Motor neuron (in vitro differentiated cells): ENCODE results near the gene CDK15. TPM values are rescaled to one million over a fixed set of nuclear protein-coding genes. Genes with fewer than 3 reads are reported as not detected.
A peak's percentile ranks its signal among the peaks of the same experiment; 100 is the strongest.

Source experiments
- ATAC-seq, 8 experiments: fragments of 200-7000 bp; cut with Tn5 transposase; replicated peaks in 6 of 8; 2 replicates each; pipeline ENCODE4 v1.8.0; 2021; ENCODE audit warnings: mild to moderate bottlenecking in 8 of 8, moderate library complexity in 8 of 8
- H3K27ac ChIP-seq, 2 donors: fragments of 250-450 bp; sonication (Bioruptor Pico); 2 replicates each; pipeline ENCODE4 v1.9.0; 2021; ENCODE audit warnings: antibody characterized with exemption in 2 of 2, mild to moderate bottlenecking in 2 of 2, moderate library complexity in 1 of 2
- H3K4me1 ChIP-seq, 2 donors: fragments of 250-450 bp; sonication (Bioruptor Pico); replicated peaks in 1 of 2; 2 replicates each; pipeline ENCODE4 v1.6.1; 2021; ENCODE audit warnings: antibody characterized with exemption in 2 of 2, mild to moderate bottlenecking in 2 of 2, moderate library complexity in 1 of 2
- H3K4me3 ChIP-seq, 5 donors: fragments of 250-450 bp; sonication (Bioruptor Pico); 2 replicates each; pipeline ENCODE4 v1.9.0; 2021; ENCODE audit warnings: antibody characterized with exemption in 5 of 5, mild to moderate bottlenecking in 5 of 5, moderate library complexity in 4 of 5
- WGBS, 10 experiments: fragments of 450-650 bp; shearing (Covaris generic); methylation state at CpG; one replicate each; pipeline ENCODE4 v1.0.0; 2022; 5-methylcytosine and 5-hydroxymethylcytosine counted together
- in situ Hi-C, 9 experiments: fragments of 400-800 bp; cut with MboI; loops; one replicate each; pipeline ENCODE4 v1.15.0; 2021; ENCODE audit warnings: low sequenced_read_pairs in 9 of 9, low pct_unique_long_range_greater_than_20kb in 2 of 9; ENCODE audit not compliant: unreplicated experiment in 9 of 9
- total RNA-seq, 8 experiments: library from RNA; unstranded; fragments of 300-600 nt; gene quantifications; 2 replicates each; pipeline versions ENCODE4 v1.2.3 to v1.2.4, GENCODE V29; 2022

The CDK15 gene
- total RNA-seq, 8 experiments from 2014 or later = 0.05 to 2.3 (median 0.24) TPM

- in situ Hi-C loops = no loop called here
- no peaks in the 10 kb centered on the region for H3K4me1 ChIP-seq
- H3K27ac ChIP-seq = no peak overlapping the region
- WGBS, 10 experiments = 11 to 94% (median 71%) methylated on average over 1 to 4 of the region's 5 CpGs
- ATAC-seq = peak in 2 of 8 experiments; percentile 83 to 87
- H3K4me3 ChIP-seq = no peak overlapping the region
Measured at GRCh38 chr2:201816657-201817575, 10.6 kb downstream of the CDK15 start.

- no peak for ATAC-seq
- Histone ChIP-seq H3K27ac (no peak overlapping the region), H3K4me1 (no peaks in the 10 kb centered on the region), H3K4me3 (no peak overlapping the region)
- in situ Hi-C loops = no loop called here
- WGBS, 10 experiments = 0 to 89% (median 64%) methylated on average over 1 to 4 of the region's 4 CpGs; no CpG with 5 or more reads in 2 of the 10 experiments
Measured at GRCh38 chr2:201820383-201821007, 14.2 kb downstream of the CDK15 start.

GRCh38 chr2:201821080-201821479 lies 14.7 kb downstream of the CDK15 start:
- in situ Hi-C loops = no loop called here
- WGBS, 10 experiments = 68 to 100% (median 93%) methylated on average over 1 to 5 of the region's 5 CpGs; no CpG with 5 or more reads in 3 of the 10 experiments
- no peak for ATAC-seq
- Histone ChIP-seq H3K4me1 (no peaks in the 10 kb centered on the region), H3K4me3 (no peak overlapping the region), H3K27ac (no peak overlapping the region)

GRCh38 chr2:201824212-201824611 lies 17.9 kb downstream of the CDK15 start:
- WGBS, 10 experiments = 0 to 100% (median 80%) methylated on average over 1 of the region's 1 CpG; no CpG with 5 or more reads in 1 of the 10 experiments
- in situ Hi-C loops = no loop called here

GRCh38 chr2:201827621-201828020 lies 21.3 kb downstream of the CDK15 start:
- WGBS, 10 experiments = 24 to 100% (median 90%) methylated on average over 1 to 3 of the region's 3 CpGs; no CpG with 5 or more reads in 4 of the 10 experiments
- Histone ChIP-seq H3K4me3 (no peak overlapping the region), H3K27ac (no peak overlapping the region), H3K4me1 (no peaks in the 10 kb centered on the region)
- no peak for ATAC-seq
- in situ Hi-C loops = no loop called here

More at GRCh38 chr2:201824212-201824611, 17.9 kb downstream of the CDK15 start:
- ATAC-seq = no peak
- no peaks in the 10 kb centered on the region for H3K4me1 ChIP-seq
- no peak overlapping the region for H3K4me3 ChIP-seq
- no peak overlapping the region for H3K27ac ChIP-seq

GRCh38 chr2:201828220-201828619 lies 21.9 kb downstream of the CDK15 start:
- in situ Hi-C loops = no loop called here
- WGBS, 10 experiments = 27 to 90% (median 80%) methylated on average over 1 to 2 of the region's 2 CpGs; no CpG with 5 or more reads in 1 of the 10 experiments
- H3K4me3 ChIP-seq = no peak overlapping the region
- no peaks in the 10 kb centered on the region for H3K4me1 ChIP-seq
- no peak for ATAC-seq
- H3K27ac ChIP-seq = no peak overlapping the region

- 30 to 100% (median 92%) methylated on average over 1 of the region's 1 CpG; no CpG with 5 or more reads in 4 of the 10 experiments for WGBS, 10 experiments
- Histone ChIP-seq H3K4me3 (no peak overlapping the region), H3K4me1 (no peaks in the 10 kb centered on the region), H3K27ac (no peak overlapping the region)
- ATAC-seq = no peak
- in situ Hi-C loops = no loop called here
Measured at GRCh38 chr2:201830666-201831065, 24.3 kb downstream of the CDK15 start.

- WGBS, 10 experiments = 14 to 94% (median 67%) methylated on average over 1 to 2 of the region's 2 CpGs; no CpG with 5 or more reads in 4 of the 10 experiments
- ATAC-seq = no peak
- Histone ChIP-seq H3K4me3 (no peak overlapping the region), H3K4me1 (no peaks in the 10 kb centered on the region), H3K27ac (no peak overlapping the region)
- in situ Hi-C loops = no loop called here
Measured at GRCh38 chr2:201831469-201831868, 25.1 kb downstream of the CDK15 start.

GRCh38 chr2:201833781-201834180 lies 27.4 kb downstream of the CDK15 start:
- H3K4me1 ChIP-seq = no peaks in the 10 kb centered on the region
- H3K27ac ChIP-seq = no peak overlapping the region
- in situ Hi-C loops = no loop called here
- 0 to 85% (median 67%) methylated on average over 1 to 9 of the region's 9 CpGs; no CpG with 5 or more reads in 1 of the 10 experiments for WGBS, 10 experiments
- ATAC-seq = no peak
- no peak overlapping the region for H3K4me3 ChIP-seq

GRCh38 chr2:201835066-201835465 lies 28.7 kb downstream of the CDK15 start:
- H3K4me1 ChIP-seq = no peaks in the 10 kb centered on the region
- no peak overlapping the region for H3K27ac ChIP-seq
- no peak overlapping the region for H3K4me3 ChIP-seq
- in situ Hi-C loops = no loop called here
- 71 to 100% (median 97%) methylated on average over 1 to 3 of the region's 3 CpGs for WGBS, 10 experiments
- no peak for ATAC-seq

GRCh38 chr2:201837391-201837790 lies 31.1 kb downstream of the CDK15 start:
- no peak overlapping the region for H3K27ac ChIP-seq
- in situ Hi-C loops = no loop called here
- ATAC-seq = no peak
- H3K4me1 ChIP-seq = no peaks in the 10 kb centered on the region
- WGBS, 10 experiments = 0 to 80% (median 55%) methylated on average over 1 to 2 of the region's 2 CpGs; no CpG with 5 or more reads in 2 of the 10 experiments
- no peak overlapping the region for H3K4me3 ChIP-seq

GRCh38 chr2:201837824-201838431 lies 31.6 kb downstream of the CDK15 start:
- no peak overlapping the region for H3K4me3 ChIP-seq
- in situ Hi-C loops = no loop called here
- WGBS, 10 experiments = 25 to 100% (median 85%) methylated on average over 1 to 4 of the region's 4 CpGs; no CpG with 5 or more reads in 1 of the 10 experiments
- no peak for ATAC-seq
- no peak overlapping the region for H3K27ac ChIP-seq
- H3K4me1 ChIP-seq = no peaks in the 10 kb centered on the region

- H3K4me1 ChIP-seq = no peaks in the 10 kb centered on the region
- no peak overlapping the region for H3K27ac ChIP-seq
- no peak overlapping the region for H3K4me3 ChIP-seq
- in situ Hi-C loops = no loop called here
- 63 to 100% (median 92%) methylated on average over 2 to 4 of the region's 4 CpGs for WGBS, 10 experiments
- no peak for ATAC-seq
Measured at GRCh38 chr2:201839727-201840126, 33.4 kb downstream of the CDK15 start.
